Neuronal stem cell (in vitro differentiated cells): ENCODE measurements around the gene ZNF189.

Experiments
- DNase-seq: peaks from one replicate; pipeline ENCODE4 v3.0.0-alpha.2; 2013; ENCODE audit warnings: low spot score
- H2AFZ ChIP-seq: one replicate; pipeline ENCODE4 v1.6.1; 2013; ENCODE audit warnings: mild to moderate bottlenecking, low read length, inconsistent platforms
- H2AK5ac ChIP-seq: 2 replicates; pipeline ENCODE4 v1.6.1; 2013; ENCODE audit warnings: low read depth, mild to moderate bottlenecking, inconsistent platforms, low read length, moderate library complexity, mixed read lengths
- H2BK120ac ChIP-seq: 2 replicates; pipeline ENCODE4 v1.6.1; 2013; ENCODE audit warnings: low read depth, mild to moderate bottlenecking, inconsistent platforms, low read length, moderate library complexity, mixed read lengths
- H2BK12ac ChIP-seq: one replicate; pipeline ENCODE4 v1.6.1; 2013; ENCODE audit warnings: low read length, inconsistent platforms
- H2BK15ac ChIP-seq: 2 replicates; pipeline ENCODE4 v1.6.1; 2013; ENCODE audit warnings: mild to moderate bottlenecking, low read length, inconsistent platforms, mixed read lengths
- H2BK5ac ChIP-seq: one replicate; pipeline ENCODE4 v1.6.1; 2013; ENCODE audit warnings: inconsistent platforms, mild to moderate bottlenecking, low read length, moderate library complexity
- H3K14ac ChIP-seq: one replicate; pipeline ENCODE4 v1.6.1; 2013; ENCODE audit warnings: low read length, inconsistent platforms
- H3K18ac ChIP-seq: 2 replicates; pipeline ENCODE4 v1.6.1; 2013; ENCODE audit warnings: low read length, inconsistent platforms
- H3K23ac ChIP-seq: 2 replicates; pipeline ENCODE4 v1.6.1; 2013; ENCODE audit warnings: low read depth, mild to moderate bottlenecking, mixed read lengths, low read length, inconsistent platforms; ENCODE audit not compliant: poor library complexity
- H3K27ac ChIP-seq: replicated peaks from 3 replicates; pipeline ENCODE4 v1.5.1; 2013; ENCODE audit warnings: low read length, inconsistent platforms
- H3K27me3 ChIP-seq, 3 experiments: 2 replicates each; pipeline ENCODE4 v1.6.1; 2013; ENCODE audit warnings: low read length in 3 of 3, mild to moderate bottlenecking in 2 of 3, inconsistent platforms in 1 of 3, low read depth in 1 of 3, mixed read lengths in 1 of 3, moderate library complexity in 1 of 3; ENCODE audit not compliant: control insufficient read depth in 3 of 3, insufficient read depth in 3 of 3
- H3K36me3 ChIP-seq, 2 donors: replicated peaks in 1 of 2; 2 replicates each; pipeline ENCODE4 v1.6.1; 2013; ENCODE audit warnings: low read length in 2 of 2; ENCODE audit not compliant: control insufficient read depth in 2 of 2, insufficient read depth in 2 of 2
- H3K4ac ChIP-seq: 2 replicates; pipeline ENCODE4 v1.6.1; 2013; ENCODE audit warnings: inconsistent platforms, mild to moderate bottlenecking, low read length, moderate library complexity
- H3K4me1 ChIP-seq, 2 donors: 1 replicate in 1 of 2; 2 replicates in 1 of 2; pipeline ENCODE4 v1.6.1; 2013; ENCODE audit warnings: low read length in 2 of 2, low read depth in 1 of 2; ENCODE audit not compliant: control insufficient read depth in 2 of 2, insufficient read depth in 1 of 2
- H3K4me2 ChIP-seq: one replicate; pipeline ENCODE4 v1.6.1; 2013; ENCODE audit warnings: mild to moderate bottlenecking, low read length, inconsistent platforms; ENCODE audit not compliant: insufficient read depth, poor library complexity, severe bottlenecking
- H3K4me3 ChIP-seq, 2 donors: 2 replicates each; pipeline ENCODE4 v1.5.1; 2013; ENCODE audit warnings: low read length in 2 of 2, mild to moderate bottlenecking in 2 of 2, inconsistent platforms in 1 of 2, moderate library complexity in 1 of 2
- H3K79me1 ChIP-seq: one replicate; pipeline ENCODE4 v1.6.1; 2013; ENCODE audit warnings: low read depth, mild to moderate bottlenecking, inconsistent platforms, low read length, moderate library complexity
- H3K9ac ChIP-seq: one replicate; pipeline ENCODE4 v1.6.1; 2013; ENCODE audit warnings: mild to moderate bottlenecking, low read depth, low read length, inconsistent platforms; ENCODE audit not compliant: poor library complexity
- H3K9me3 ChIP-seq, 2 donors: replicated peaks in 1 of 2; 2 replicates each; pipeline versions ENCODE3 to v1.6.1; 2013; ENCODE audit warnings: low read length in 2 of 2, mild to moderate bottlenecking in 2 of 2, inconsistent platforms in 1 of 2, low read depth in 1 of 2, mixed read lengths in 1 of 2, moderate library complexity in 1 of 2; ENCODE audit not compliant: control insufficient read depth in 2 of 2, insufficient read depth in 1 of 2
- H4K8ac ChIP-seq: one replicate; pipeline ENCODE4 v1.6.1; 2013; ENCODE audit warnings: low read depth, mild to moderate bottlenecking, inconsistent platforms, low read length, moderate library complexity
- H4K91ac ChIP-seq: one replicate; pipeline ENCODE4 v1.6.1; 2013; ENCODE audit warnings: low read length, low read depth, mild to moderate bottlenecking, inconsistent platforms; ENCODE audit not compliant: poor library complexity
- WGBS, 2 donors: extraction: QIAGEN DNeasy Blood & Tissue Kit; methylation state at CpG; one replicate each; pipeline ENCODE4 v1.1.7; 2013; ENCODE audit warnings: missing lambda C conversion rate in 2 of 2, mixed read lengths in 1 of 2; ENCODE audit not compliant: insufficient read length in 2 of 2, insufficient replicate concordance in 1 of 2; ENCODE audit errors: extremely low coverage in 2 of 2; 5-methylcytosine and 5-hydroxymethylcytosine counted together

ZNF189 gene

GRCh38 chr9:101403516-101404285 lies 5.0 kb downstream of the ZNF189 start:
- no peak overlapping the region for H3K4me3 ChIP-seq

GRCh38 chr9:101408374-101409078 lies 9.9 kb downstream of the ZNF189 start:
- no peaks in the 10 kb centered on the region for H3K79me1 ChIP-seq
- no peaks in the 10 kb centered on the region for H3K4me1 ChIP-seq
- H2BK12ac ChIP-seq, result no peak overlapping the region
- peaks cover 32 to 84% of the 10 kb centered on the region in 2 donors for H3K9me3 ChIP-seq
- no peaks in the 10 kb centered on the region for H3K27me3 ChIP-seq
- H2AK5ac ChIP-seq, result no peak overlapping the region
- no peak overlapping the region for H3K4ac ChIP-seq
- WGBS, 2 donors, result no CpG with 5 or more reads among the region's 5 CpGs
- H4K8ac ChIP-seq, result no peak overlapping the region
- no peak overlapping the region for H2BK5ac ChIP-seq
- no peak overlapping the region for H4K91ac ChIP-seq
- H2AFZ ChIP-seq, result no peak overlapping the region
- H3K27ac ChIP-seq, result no peak overlapping the region
- H3K18ac ChIP-seq, result no peak overlapping the region
- no peak for DNase-seq
- no peak overlapping the region for H3K23ac ChIP-seq
- no peak overlapping the region for H2BK15ac ChIP-seq
- H3K9ac ChIP-seq, result no peak overlapping the region
- peaks cover 29 to 70% of the 10 kb centered on the region in 2 donors for H3K36me3 ChIP-seq
- no peak overlapping the region for H3K4me3 ChIP-seq
- H2BK120ac ChIP-seq, result no peak overlapping the region
- no peak overlapping the region for H3K4me2 ChIP-seq
- no peak overlapping the region for H3K14ac ChIP-seq

More at GRCh38 chr9:101403516-101404285, 5.0 kb downstream of the ZNF189 start:
- Histone ChIP-seq H3K9ac (no peak overlapping the region), H3K18ac (no peak overlapping the region), H2BK15ac (no peak overlapping the region), H3K4ac (no peak overlapping the region), H3K79me1 (peaks cover 7% of the 10 kb centered on the region), H3K23ac (no peak overlapping the region), H3K14ac (no peak overlapping the region), H3K4me1 (peaks cover 3 to 4% of the 10 kb centered on the region in 2 donors), H2BK120ac (no peak overlapping the region), H3K27me3 (no peaks in the 10 kb centered on the region), H4K91ac (no peak overlapping the region), H3K27ac (no peak overlapping the region), H2BK12ac (no peak overlapping the region), H3K4me2 (no peak overlapping the region), H3K9me3 (peaks cover 20 to 84% of the 10 kb centered on the region in 2 donors), H3K36me3 (peaks cover 35 to 90% of the 10 kb centered on the region in 2 donors), H2AFZ (no peak overlapping the region), H2AK5ac (no peak overlapping the region), H2BK5ac (no peak overlapping the region), H4K8ac (no peak overlapping the region)
- DNase-seq, result no peak
- no CpG with 5 or more reads among the region's 9 CpGs for WGBS, 2 donors

DNA sequence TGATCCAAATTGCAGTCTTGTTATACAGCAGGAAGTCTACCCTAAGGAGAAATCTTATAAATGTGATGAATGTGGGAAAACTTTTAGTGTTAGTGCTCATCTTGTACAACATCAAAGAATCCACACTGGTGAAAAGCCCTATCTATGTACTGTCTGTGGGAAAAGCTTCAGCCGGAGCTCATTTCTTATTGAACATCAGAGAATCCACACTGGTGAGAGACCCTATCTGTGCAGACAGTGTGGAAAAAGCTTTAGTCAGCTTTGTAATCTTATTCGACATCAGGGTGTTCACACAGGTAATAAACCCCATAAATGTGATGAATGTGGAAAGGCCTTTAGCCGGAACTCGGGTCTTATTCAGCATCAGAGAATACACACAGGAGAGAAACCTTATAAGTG lies 10.4 kb downstream of the ZNF189 start:
- no peak overlapping the region for H3K9ac ChIP-seq
- H3K27me3 ChIP-seq, result no peaks in the 10 kb centered on the region
- H2BK15ac ChIP-seq, result no peak overlapping the region
- H2AK5ac ChIP-seq, result no peak overlapping the region
- peaks cover 25 to 65% of the 10 kb centered on the region in 2 donors for H3K36me3 ChIP-seq
- H3K4me1 ChIP-seq, result no peaks in the 10 kb centered on the region
- H2BK5ac ChIP-seq, result no peak overlapping the region
- no CpG with 5 or more reads among the region's 4 CpGs for WGBS, 2 donors
- no peak overlapping the region for H3K14ac ChIP-seq
- H3K27ac ChIP-seq, result no peak overlapping the region
- H3K4me2 ChIP-seq, result no peak overlapping the region
- H3K23ac ChIP-seq, result no peak overlapping the region
- H3K9me3 ChIP-seq, result peaks cover 29 to 79% of the 10 kb centered on the region in 2 donors
- no peak for DNase-seq
- no peak overlapping the region for H4K91ac ChIP-seq
- H3K4me3 ChIP-seq, result no peak overlapping the region
- no peak overlapping the region for H2AFZ ChIP-seq
- H3K4ac ChIP-seq, result no peak overlapping the region
- no peak overlapping the region for H4K8ac ChIP-seq
- H2BK12ac ChIP-seq, result no peak overlapping the region
- H3K18ac ChIP-seq, result no peak overlapping the region
- no peak overlapping the region for H2BK120ac ChIP-seq
- no peaks in the 10 kb centered on the region for H3K79me1 ChIP-seq

GRCh38 chr9:101414839-101415238 lies 16.2 kb downstream of the ZNF189 start:
- Histone ChIP-seq H3K4ac (no peak overlapping the region), H3K27ac (no peak overlapping the region), H3K23ac (no peak overlapping the region), H2AK5ac (no peak overlapping the region), H3K4me2 (no peak overlapping the region), H4K8ac (no peak overlapping the region), H2BK15ac (no peak overlapping the region), H3K4me3 (no peak overlapping the region), H4K91ac (no peak overlapping the region), H2BK120ac (no peak overlapping the region), H3K36me3 (peaks cover 0 to 7% of the 10 kb centered on the region in 2 donors), H3K79me1 (no peaks in the 10 kb centered on the region), H2BK12ac (no peak overlapping the region), H3K27me3 (no peaks in the 10 kb centered on the region), H3K9ac (no peak overlapping the region), H2BK5ac (no peak overlapping the region), H3K14ac (no peak overlapping the region), H3K18ac (no peak overlapping the region), H3K4me1 (no peaks in the 10 kb centered on the region), H3K9me3 (peaks cover 10 to 21% of the 10 kb centered on the region in 2 donors), H2AFZ (no peak overlapping the region)
- no peak for DNase-seq
